ENCODE data around the gene SAFB2. TPM values are rescaled to one million over a fixed set of nuclear protein-coding genes. Genes with fewer than 3 reads are reported as not detected.

The SAFB2 gene
- total and polyA plus RNA-seq, 10 of the 15 experiments (the other 5 are each of a cell fraction or from before 2014, with no cell fraction given), result 4.5 to 89.2 (median 42.9) TPM

DNA sequence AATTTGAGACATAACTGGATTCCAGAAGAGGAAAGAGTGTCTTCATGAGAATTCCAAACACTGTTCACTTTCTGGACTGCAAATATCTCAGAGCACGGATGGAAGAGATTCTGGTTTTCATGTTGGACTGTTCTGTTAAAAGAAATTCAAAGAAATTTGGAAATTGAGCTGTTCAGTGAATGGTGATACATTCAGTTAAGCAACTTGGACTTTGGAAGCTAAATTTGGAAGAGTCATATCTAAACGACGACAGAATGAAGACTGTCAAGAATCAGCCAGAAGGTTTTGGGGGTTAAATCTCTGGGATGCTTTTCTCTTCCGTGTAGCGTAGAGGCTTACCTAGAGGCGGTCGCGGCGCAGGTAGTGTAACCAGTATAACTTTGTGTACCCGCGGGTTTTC is 25.9 kb upstream of the SAFB2 start:
- Histone ChIP-seq H3K4me2 (ENCODE audit: control insufficient read depth, insufficient read depth) (no peak overlapping the region), H3K27me3 (replicated peaks in 1 of 2; ENCODE audit: control insufficient read depth in 2 of 2, insufficient read depth in 2 of 2, low read length in 1 of 2) (no peaks in the 10 kb centered on the region), H3K79me2 (ENCODE audit: control insufficient read depth, insufficient read depth, low read length) (peaks cover 1% of the 10 kb centered on the region), H3K27ac (ENCODE audit: control insufficient read depth, insufficient read depth) (no peak overlapping the region), H4K20me1 (ENCODE audit: control insufficient read depth, insufficient read depth) (peaks cover 5% of the 10 kb centered on the region; the same call in 1 of the 2 replicates), H3K9ac (ENCODE audit: control insufficient read depth, insufficient read depth, low read length) (no peak overlapping the region), H3K36me3 (ENCODE audit: control insufficient read depth in 2 of 2, insufficient read depth in 2 of 2, low read length in 1 of 2) (peaks cover 50 to 64% of the 10 kb centered on the region in 2 experiments), H3K4me3 (no peak overlapping the region), H2AFZ (ENCODE audit: control insufficient read depth, low read depth, low read length) (no peak overlapping the region), H3K9me3 (replicated peaks; ENCODE audit: control insufficient read depth, insufficient read depth, low read length) (no peaks in the 10 kb centered on the region), H3K4me1 (ENCODE audit: control insufficient read depth, insufficient read depth, low read length) (no peaks in the 10 kb centered on the region)
- 95% methylated on average over 9 of the region's 11 CpGs for WGBS (ENCODE audit: insufficient coverage, insufficient replicate concordance, low lambda C conversion rate, missing lambda C conversion rate)
- intact Hi-C loops (cut with micrococcal nuclease; ENCODE audit: unreplicated experiment), result no loop called here
- DNase-seq (ENCODE audit: low read depth, low spot score) (no peak), ATAC-seq (no peak), FAIRE-seq (no peak)
- CTCF ChIA-PET, result no interaction called here
- POLR2A ChIA-PET, result interaction anchor here (0.6 kb wide), 1 partner anchor 24 kb away, joined by 5 read pairs; no protein-coding TSS in a partner anchor
- in situ Hi-C loops (cut with MboI), result no loop called here
- BruUV-seq (replicated peaks), result no TSS peak
- SMC1A ChIA-PET (ENCODE audit: uncharacterized antibody, unreplicated experiment), result no interaction called here
- TF ChIP-seq ASH2L (IDR thresholded peaks at IDR 0.05; ENCODE audit: borderline replicate concordance, low read depth) (no peak), SMC3 (IDR thresholded peaks at IDR 0.05; ENCODE audit: borderline replicate concordance, low read length) (no peak), SP1 (IDR thresholded peaks at IDR 0.05; ENCODE audit: low read depth, low read length) (no peak), ESRRA (IDR thresholded peaks at IDR 0.05; ENCODE audit: low read length) (no peak), TBL1XR1 (IDR thresholded peaks at IDR 0.05; ENCODE audit: low read depth, low read length) (no peak), SIN3A (IDR thresholded peaks at IDR 0.05; ENCODE audit: low read depth, low read length) (no peak), SMARCA5 (IDR thresholded peaks at IDR 0.05) (no peak), RB1 (IDR thresholded peaks at IDR 0.05; ENCODE audit: borderline replicate concordance) (no peak), TCF12 (IDR thresholded peaks at IDR 0.05; ENCODE audit: low read depth, low read length) (no peak), FOS (IDR thresholded peaks at IDR 0.05; ENCODE audit: borderline replicate concordance, extremely low read depth, insufficient read length) (no peak), ZNF622 (IDR thresholded peaks at IDR 0.05) (no peak)
- TF ChIP-seq, protein P1, sequence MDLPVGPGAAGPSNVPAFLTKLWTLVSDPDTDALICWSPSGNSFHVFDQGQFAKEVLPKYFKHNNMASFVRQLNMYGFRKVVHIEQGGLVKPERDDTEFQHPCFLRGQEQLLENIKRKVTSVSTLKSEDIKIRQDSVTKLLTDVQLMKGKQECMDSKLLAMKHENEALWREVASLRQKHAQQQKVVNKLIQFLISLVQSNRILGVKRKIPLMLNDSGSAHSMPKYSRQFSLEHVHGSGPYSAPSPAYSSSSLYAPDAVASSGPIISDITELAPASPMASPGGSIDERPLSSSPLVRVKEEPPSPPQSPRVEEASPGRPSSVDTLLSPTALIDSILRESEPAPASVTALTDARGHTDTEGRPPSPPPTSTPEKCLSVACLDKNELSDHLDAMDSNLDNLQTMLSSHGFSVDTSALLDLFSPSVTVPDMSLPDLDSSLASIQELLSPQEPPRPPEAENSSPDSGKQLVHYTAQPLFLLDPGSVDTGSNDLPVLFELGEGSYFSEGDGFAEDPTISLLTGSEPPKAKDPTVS (IDR thresholded peaks at IDR 0.05; ENCODE audit: low read depth, low read length), result no peak
- TF ChIP-seq, protein P2, sequence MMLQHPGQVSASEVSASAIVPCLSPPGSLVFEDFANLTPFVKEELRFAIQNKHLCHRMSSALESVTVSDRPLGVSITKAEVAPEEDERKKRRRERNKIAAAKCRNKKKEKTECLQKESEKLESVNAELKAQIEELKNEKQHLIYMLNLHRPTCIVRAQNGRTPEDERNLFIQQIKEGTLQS (IDR thresholded peaks at IDR 0.05; ENCODE audit: borderline replicate concordance, extremely low read depth, low read depth, low read length), result no peak
- TF ChIP-seq, protein P3, sequence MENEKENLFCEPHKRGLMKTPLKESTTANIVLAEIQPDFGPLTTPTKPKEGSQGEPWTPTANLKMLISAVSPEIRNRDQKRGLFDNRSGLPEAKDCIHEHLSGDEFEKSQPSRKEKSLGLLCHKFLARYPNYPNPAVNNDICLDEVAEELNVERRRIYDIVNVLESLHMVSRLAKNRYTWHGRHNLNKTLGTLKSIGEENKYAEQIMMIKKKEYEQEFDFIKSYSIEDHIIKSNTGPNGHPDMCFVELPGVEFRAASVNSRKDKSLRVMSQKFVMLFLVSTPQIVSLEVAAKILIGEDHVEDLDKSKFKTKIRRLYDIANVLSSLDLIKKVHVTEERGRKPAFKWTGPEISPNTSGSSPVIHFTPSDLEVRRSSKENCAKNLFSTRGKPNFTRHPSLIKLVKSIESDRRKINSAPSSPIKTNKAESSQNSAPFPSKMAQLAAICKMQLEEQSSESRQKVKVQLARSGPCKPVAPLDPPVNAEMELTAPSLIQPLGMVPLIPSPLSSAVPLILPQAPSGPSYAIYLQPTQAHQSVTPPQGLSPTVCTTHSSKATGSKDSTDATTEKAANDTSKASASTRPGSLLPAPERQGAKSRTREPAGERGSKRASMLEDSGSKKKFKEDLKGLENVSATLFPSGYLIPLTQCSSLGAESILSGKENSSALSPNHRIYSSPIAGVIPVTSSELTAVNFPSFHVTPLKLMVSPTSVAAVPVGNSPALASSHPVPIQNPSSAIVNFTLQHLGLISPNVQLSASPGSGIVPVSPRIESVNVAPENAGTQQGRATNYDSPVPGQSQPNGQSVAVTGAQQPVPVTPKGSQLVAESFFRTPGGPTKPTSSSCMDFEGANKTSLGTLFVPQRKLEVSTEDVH (IDR thresholded peaks at IDR 0.05; ENCODE audit: low read depth, partially characterized antibody), result no peak
- TF ChIP-seq, protein P4, sequence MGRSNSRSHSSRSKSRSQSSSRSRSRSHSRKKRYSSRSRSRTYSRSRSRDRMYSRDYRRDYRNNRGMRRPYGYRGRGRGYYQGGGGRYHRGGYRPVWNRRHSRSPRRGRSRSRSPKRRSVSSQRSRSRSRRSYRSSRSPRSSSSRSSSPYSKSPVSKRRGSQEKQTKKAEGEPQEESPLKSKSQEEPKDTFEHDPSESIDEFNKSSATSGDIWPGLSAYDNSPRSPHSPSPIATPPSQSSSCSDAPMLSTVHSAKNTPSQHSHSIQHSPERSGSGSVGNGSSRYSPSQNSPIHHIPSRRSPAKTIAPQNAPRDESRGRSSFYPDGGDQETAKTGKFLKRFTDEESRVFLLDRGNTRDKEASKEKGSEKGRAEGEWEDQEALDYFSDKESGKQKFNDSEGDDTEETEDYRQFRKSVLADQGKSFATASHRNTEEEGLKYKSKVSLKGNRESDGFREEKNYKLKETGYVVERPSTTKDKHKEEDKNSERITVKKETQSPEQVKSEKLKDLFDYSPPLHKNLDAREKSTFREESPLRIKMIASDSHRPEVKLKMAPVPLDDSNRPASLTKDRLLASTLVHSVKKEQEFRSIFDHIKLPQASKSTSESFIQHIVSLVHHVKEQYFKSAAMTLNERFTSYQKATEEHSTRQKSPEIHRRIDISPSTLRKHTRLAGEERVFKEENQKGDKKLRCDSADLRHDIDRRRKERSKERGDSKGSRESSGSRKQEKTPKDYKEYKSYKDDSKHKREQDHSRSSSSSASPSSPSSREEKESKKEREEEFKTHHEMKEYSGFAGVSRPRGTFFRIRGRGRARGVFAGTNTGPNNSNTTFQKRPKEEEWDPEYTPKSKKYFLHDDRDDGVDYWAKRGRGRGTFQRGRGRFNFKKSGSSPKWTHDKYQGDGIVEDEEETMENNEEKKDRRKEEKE (IDR thresholded peaks at IDR 0.05), result no peak
- RAD21 ChIA-PET (ENCODE audit: unreplicated experiment), result no interaction called here
